Keratinocyte (primary cell): ENCODE results near the gene SLC19A1.

Source experiments
- EZH2 ChIP-seq: IDR thresholded peaks from one replicate; pipeline ENCODE4 v1.6.1; 2012; ENCODE audit warnings: inconsistent platforms, mild to moderate bottlenecking, low read length, moderate library complexity
- TF ChIP-seq, protein P1 (sequence below), 3 experiments: IDR thresholded peaks in 1 of 3; conservative IDR thresholded peaks in 1 of 3; optimal IDR thresholded peaks in 1 of 3; 2 replicates in 2 of 3; 3 replicates in 1 of 3; pipeline versions ENCODE3 to v1.5.1; 2011; ENCODE audit warnings: low read length in 3 of 3, mild to moderate bottlenecking in 3 of 3, moderate library complexity in 2 of 3, control low read depth in 1 of 3, inconsistent platforms in 1 of 3; ENCODE audit not compliant: insufficient read depth in 2 of 3; ENCODE audit errors: extremely low read depth in 1 of 3

DNA sequence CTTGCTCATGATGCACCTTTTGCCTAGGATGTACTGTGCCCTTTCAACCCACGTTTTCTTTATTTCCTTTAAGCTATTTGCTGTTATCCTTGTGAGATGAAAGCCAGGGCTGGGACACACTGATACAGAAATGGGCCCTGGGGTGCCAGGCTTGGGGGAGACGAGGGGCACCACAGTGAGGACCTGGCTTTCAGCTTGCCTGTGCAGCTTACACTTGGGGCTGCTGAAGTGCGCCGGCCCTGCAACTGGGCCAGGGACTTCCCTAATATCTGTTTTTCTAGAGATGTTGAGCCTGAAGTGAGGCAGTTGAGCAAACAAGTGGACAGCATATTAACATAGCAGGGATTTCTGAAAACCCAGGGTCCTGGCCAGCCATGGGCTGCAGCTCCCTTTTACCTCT lies 42.5 kb upstream of the SLC19A1 start:
- TF ChIP-seq, protein P1, sequence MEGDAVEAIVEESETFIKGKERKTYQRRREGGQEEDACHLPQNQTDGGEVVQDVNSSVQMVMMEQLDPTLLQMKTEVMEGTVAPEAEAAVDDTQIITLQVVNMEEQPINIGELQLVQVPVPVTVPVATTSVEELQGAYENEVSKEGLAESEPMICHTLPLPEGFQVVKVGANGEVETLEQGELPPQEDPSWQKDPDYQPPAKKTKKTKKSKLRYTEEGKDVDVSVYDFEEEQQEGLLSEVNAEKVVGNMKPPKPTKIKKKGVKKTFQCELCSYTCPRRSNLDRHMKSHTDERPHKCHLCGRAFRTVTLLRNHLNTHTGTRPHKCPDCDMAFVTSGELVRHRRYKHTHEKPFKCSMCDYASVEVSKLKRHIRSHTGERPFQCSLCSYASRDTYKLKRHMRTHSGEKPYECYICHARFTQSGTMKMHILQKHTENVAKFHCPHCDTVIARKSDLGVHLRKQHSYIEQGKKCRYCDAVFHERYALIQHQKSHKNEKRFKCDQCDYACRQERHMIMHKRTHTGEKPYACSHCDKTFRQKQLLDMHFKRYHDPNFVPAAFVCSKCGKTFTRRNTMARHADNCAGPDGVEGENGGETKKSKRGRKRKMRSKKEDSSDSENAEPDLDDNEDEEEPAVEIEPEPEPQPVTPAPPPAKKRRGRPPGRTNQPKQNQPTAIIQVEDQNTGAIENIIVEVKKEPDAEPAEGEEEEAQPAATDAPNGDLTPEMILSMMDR (optimal IDR thresholded peaks at IDR 0.05 in 1 of 3, IDR thresholded peaks at IDR 0.05 in 1 of 3, conservative IDR thresholded peaks at IDR 0.05 in 1 of 3; ENCODE audit: extremely low read depth in 1 of 3, insufficient read depth in 2 of 3, low read length in 3 of 3), result no peak
- no peak for TF ChIP-seq EZH2
